ENCODE data around the gene IFNAR2.
A peak's percentile ranks its signal among the peaks of the same experiment; 100 is the strongest.

The IFNAR2 gene

DNA sequence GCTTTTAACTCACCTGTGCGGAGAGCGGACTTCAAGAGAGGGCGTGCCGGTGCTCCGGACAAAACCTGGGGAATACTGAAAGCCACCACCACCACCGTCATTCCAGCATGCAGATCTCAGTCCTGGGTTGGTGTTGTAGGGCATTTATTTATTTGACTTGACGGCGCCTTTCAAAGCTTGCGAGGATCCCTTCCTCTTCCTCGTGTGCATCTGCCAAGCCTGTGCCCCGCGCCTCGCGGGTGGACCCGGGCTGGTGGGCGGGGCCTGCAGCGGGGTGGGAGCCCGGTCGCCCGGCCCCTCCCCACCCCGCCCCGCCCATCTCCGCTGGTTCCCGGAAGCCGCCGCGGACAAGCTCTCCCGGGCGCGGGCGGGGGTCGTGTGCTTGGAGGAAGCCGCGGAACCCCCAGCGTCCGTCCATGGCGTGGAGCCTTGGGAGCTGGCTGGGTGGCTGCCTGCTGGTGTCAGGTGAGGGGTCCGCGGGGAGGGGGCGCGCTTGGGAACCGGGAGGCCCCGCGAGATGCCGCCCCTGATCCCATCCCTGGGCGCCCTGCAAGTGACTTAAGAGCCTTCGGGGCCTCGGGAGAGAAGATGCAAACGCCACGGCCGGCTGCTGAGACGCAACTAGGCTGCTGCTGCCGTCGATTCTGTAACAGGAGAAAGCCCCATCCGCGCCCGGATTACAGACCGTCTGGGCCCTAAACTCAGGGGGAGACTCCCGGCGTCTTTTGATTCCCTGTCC, 36.5 kb downstream of the IFNAR2 start, which contains the start of gene IL10RB:
Gene IL10RB (plus strand): TSS at position 318 of the 739 bp plus-strand sequence. CDS start 99 bp downstream, at position 417.
- FAIRE-seq, result no peak
- DNase-seq (ENCODE audit: low spot score), result peak; percentile 14

DNA sequence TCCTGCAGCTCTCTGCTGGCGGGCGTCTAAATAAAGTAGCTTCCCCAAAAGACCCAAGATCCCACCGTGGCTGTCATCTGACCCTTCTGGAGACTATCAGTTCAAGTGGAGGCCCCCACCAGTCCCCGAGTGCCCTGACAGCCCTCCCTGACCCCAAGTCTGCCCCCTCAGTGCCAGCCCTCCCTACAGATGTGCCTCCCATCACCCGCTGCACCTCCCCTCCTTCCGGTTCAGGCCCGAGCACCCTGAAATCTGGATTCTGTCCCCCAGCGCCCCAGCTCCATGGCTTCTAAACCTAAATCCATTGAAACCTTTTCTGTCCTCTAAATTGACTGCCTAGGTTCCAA, 37.0 kb downstream of the IFNAR2 start:
- FAIRE-seq (no peak), DNase-seq (ENCODE audit: low spot score) (no peak)

DNA sequence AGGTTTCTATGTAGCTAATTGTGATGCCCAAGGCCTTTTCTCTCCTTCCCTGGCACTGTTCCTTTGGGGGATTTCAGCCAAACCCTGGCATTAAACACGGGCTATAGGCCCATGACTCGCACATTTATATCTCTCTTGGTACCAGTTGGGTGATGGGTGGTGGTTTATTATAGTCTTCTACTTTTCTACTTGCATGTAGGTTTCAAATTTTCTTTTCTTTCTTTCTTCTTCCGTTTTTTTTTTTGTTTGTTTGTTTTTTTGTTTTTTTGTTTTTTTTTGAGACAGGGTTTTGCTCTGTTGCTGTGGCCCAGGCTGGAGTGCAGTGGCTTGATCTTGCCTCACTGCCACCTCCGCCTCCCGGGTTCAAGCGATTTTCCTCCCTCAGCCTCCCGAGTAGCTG, 37.5 kb downstream of the IFNAR2 start:
- no peak for FAIRE-seq
- DNase-seq (ENCODE audit: low spot score), result no peak

DNA sequence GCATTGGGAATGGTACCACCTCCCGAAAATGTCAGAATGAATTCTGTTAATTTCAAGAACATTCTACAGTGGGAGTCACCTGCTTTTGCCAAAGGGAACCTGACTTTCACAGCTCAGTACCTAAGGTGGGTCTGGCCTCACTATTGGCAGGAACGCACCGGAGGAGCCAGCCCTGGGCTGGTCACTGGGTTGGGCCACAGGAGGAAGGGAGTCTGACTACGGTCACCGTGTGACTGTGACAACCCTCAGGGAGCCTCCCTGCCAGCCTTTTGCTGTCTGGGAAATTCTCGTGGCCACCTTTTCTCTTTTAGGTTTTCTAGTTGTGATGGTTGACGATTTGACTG, 38.6 kb downstream of the IFNAR2 start:
- DNase-seq (ENCODE audit: low spot score), result no peak
- FAIRE-seq, result no peak

DNA sequence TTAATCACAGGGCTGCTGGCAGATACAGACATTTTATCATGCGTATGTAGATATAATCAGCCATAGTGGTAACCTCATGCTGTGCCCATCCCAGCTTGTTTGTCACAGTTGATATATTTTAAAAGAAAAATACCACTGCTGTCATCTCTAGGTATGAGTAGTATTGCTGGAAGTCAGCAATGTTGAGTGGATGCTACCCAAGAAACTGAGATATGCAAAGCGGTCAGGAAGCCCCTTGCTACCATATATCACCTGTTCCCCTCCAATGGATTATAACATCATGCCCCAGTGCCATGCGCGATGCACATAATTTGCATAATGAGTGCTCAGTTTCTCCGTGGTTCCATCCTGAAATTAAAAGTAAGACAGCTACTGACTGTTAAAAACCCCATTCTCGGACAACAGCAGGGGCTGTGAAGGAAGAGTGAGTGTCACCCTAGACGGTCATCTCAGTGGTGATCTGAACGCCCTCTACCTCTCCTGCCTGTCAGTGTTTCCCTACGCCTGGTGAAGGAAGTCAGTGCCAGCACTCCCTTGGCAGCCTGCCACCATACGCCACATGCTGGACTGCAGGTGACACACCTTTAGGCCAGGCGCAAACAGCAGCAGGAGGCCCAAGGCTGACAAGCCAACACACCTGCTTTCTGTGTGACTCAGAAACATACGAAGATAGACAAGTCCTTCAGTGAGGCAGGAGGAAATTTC, 39.2 kb downstream of the IFNAR2 start:
- FAIRE-seq (no peak), DNase-seq (ENCODE audit: low spot score) (no peak)

DNA sequence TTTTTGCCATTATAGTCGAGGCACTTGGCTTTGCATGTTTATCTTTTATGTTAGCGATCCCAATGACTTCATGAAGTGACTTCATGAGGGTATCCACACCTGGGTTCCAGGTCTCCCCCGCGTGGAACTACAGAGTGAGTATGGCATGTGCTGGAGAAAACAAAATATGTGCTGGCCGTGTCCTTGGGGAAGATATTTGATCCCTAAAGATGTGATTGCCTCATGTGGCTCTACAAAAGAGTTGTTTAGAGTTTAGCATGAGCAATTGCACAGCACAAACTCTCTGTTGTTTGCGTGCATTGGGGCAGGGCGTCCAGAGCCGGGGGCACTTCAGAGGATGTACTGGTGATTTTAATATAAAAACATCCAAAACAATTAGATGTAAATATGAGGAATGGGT, 41.2 kb downstream of the IFNAR2 start:
- no peak for FAIRE-seq

DNA sequence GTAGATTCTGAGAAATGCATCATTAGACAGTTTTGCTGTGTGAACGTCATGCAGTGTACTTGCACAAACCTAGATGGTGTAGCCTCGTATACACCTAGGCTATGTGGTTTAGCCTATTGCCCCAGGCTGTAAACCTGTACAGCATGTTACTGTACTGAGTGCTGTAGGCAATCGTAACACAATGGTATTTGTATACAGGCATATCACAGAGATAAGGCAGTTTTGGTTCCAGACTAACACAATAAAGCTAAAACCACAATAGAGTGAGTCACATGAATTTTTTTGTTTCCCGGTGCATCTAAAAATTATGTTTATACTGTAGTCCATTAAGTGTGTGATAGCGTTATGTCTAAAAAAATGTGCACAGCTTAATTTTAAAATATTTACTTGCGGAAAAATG, 43.3 kb downstream of the IFNAR2 start:
- FAIRE-seq (no peak), DNase-seq (ENCODE audit: low spot score) (no peak)

More for the DNA sequence above, 41.2 kb downstream of the IFNAR2 start:
- DNase-seq (ENCODE audit: low spot score), result no peak

DNA sequence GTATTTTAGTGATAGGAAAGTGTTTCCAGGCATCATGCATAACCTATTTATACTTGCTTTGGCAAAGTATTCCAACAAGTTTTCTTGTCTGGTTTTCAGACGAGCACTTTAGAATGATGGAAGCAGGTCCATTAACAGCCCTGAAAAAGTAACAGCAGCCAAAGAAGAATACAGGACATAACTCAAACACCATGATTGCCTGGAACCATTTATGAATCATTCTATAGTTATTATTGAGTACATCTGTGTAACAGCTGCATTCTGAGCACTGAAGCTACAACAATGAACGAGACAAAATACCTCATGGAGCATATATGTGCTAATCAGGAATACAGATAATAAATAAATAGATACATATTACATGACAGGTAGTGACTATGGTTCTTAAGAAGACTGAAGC, 49.0 kb downstream of the IFNAR2 start:
- FAIRE-seq (no peak), DNase-seq (ENCODE audit: low spot score) (no peak)

DNA sequence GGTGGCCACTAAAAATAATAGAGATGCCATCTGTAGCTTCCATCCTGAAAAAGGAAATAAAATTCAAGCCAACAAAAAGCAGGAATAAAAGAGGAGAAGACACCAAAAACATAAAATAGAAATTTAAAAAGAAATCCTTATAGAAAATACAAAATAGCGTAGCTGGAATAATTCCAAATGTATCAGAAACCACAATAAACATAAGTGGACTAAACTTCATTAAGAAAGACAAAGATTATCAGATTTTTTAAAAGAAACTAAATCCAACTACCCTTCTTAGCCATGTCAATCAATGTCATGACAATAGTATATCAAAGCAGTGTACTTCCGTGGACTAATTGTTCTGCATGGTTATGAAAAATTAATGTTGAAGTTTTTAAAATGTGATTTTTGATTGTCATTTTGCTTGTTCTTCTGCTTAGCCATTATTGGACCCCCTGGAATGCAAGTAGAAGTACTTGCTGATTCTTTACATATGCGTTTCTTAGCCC, 49.6 kb downstream of the IFNAR2 start:
- DNase-seq (ENCODE audit: low spot score), result no peak
- no peak for FAIRE-seq

Data from RCC 7860 (cell line).